Hepatocyte (in vitro differentiated cells): Measurements from ENCODE around the gene CFAP92. TPM values are rescaled to one million over a fixed set of nuclear protein-coding genes. Genes with fewer than 3 reads are reported as not detected.

Experiments used
- DNase-seq: peaks from one replicate; pipeline ENCODE4 v3.0.0-alpha.2; 2016; ENCODE audit warnings: low spot score
- H2AFZ ChIP-seq: fragments of 200-600 bp; sonication (generic); 2 replicates; pipeline ENCODE4 v1.6.0; 2016; ENCODE audit warnings: antibody characterized with exemption, mild to moderate bottlenecking
- H3K27ac ChIP-seq: fragments of 200-600 bp; sonication (generic); 2 replicates; pipeline ENCODE4 v1.5.1; 2016; ENCODE audit warnings: mild to moderate bottlenecking
- H3K27me3 ChIP-seq: fragments of 200-600 bp; sonication (generic); 2 replicates; pipeline ENCODE4 v1.6.1; 2016
- H3K36me3 ChIP-seq: fragments of 200-600 bp; sonication (generic); replicated peaks from 2 replicates; pipeline ENCODE4 v1.5.1; 2016; ENCODE audit warnings: low read depth; ENCODE audit not compliant: insufficient read depth
- H3K4me1 ChIP-seq: fragments of 200-600 bp; sonication (generic); 2 replicates; pipeline ENCODE4 v1.5.1; 2016; ENCODE audit warnings: mild to moderate bottlenecking, moderate library complexity; ENCODE audit not compliant: insufficient read depth
- H3K4me2 ChIP-seq: fragments of 200-600 bp; sonication (generic); 2 replicates; pipeline ENCODE4 v1.6.0; 2016
- H3K4me3 ChIP-seq: fragments of 200-600 bp; sonication (generic); 2 replicates; pipeline ENCODE4 v1.5.1; 2016; ENCODE audit warnings: mild to moderate bottlenecking
- H3K79me2 ChIP-seq: fragments of 200-600 bp; sonication (generic); 2 replicates; pipeline ENCODE4 v1.6.0; 2017; ENCODE audit warnings: mild to moderate bottlenecking
- H3K9me2 ChIP-seq: fragments of 200-600 bp; sonication (generic); replicated peaks from 2 replicates; pipeline ENCODE4 v1.6.0; 2017; ENCODE audit warnings: mild to moderate bottlenecking; ENCODE audit not compliant: insufficient read depth
- H3K9me3 ChIP-seq: fragments of 200-600 bp; sonication (generic); 2 replicates; pipeline ENCODE4 v1.5.1; 2016; ENCODE audit warnings: low read depth, mild to moderate bottlenecking
- H4K20me1 ChIP-seq: fragments of 200-600 bp; sonication (generic); 2 replicates; pipeline ENCODE4 v1.6.0; 2016; ENCODE audit warnings: mild to moderate bottlenecking; ENCODE audit not compliant: insufficient read depth, poor library complexity, severe bottlenecking
- EZH2 ChIP-seq: fragments of 200-600 bp; sonication (generic); IDR thresholded peaks from 2 replicates; pipeline ENCODE4 v1.6.1; 2016; ENCODE audit warnings: antibody characterized with exemption, mild to moderate bottlenecking, borderline replicate concordance
- EZH2phosphoT487 ChIP-seq: fragments of 200-600 bp; sonication (generic); IDR thresholded peaks from one replicate; pipeline ENCODE4 v1.6.1; 2018; ENCODE audit warnings: antibody characterized with exemption, mild to moderate bottlenecking, low read depth, moderate library complexity; ENCODE audit not compliant: unreplicated experiment, severe bottlenecking
- WGBS: methylation state at CpG from one replicate; pipeline ENCODE4 v1.1.6; 2016; ENCODE audit warnings: low lambda C conversion rate; ENCODE audit errors: missing lambda C conversion rate; 5-methylcytosine and 5-hydroxymethylcytosine counted together
- polyA plus RNA-seq: library from polyadenylated mRNA; unstranded; fragments of >200 nt; fragmentation: Nextera tagmentation; extraction: Ambion mirVana; gene quantifications from 2 replicates; pipeline ENCODE4 v1.2.1, GENCODE V29; 2016
- total RNA-seq: library from RNA; depleted of rRNA; stranded (reverse); fragments of >200 nt; gene quantifications from 2 replicates; pipeline ENCODE4 v1.2.3, GENCODE V29; 2014
- TF ChIP-seq, protein P1 (sequence below): fragments of 200-600 bp; sonication (generic); IDR thresholded peaks from 2 replicates; pipeline ENCODE4 v1.5.1; 2016; ENCODE audit warnings: antibody characterized with exemption, mild to moderate bottlenecking; ENCODE audit not compliant: poor library complexity

Gene CFAP92, protein sequence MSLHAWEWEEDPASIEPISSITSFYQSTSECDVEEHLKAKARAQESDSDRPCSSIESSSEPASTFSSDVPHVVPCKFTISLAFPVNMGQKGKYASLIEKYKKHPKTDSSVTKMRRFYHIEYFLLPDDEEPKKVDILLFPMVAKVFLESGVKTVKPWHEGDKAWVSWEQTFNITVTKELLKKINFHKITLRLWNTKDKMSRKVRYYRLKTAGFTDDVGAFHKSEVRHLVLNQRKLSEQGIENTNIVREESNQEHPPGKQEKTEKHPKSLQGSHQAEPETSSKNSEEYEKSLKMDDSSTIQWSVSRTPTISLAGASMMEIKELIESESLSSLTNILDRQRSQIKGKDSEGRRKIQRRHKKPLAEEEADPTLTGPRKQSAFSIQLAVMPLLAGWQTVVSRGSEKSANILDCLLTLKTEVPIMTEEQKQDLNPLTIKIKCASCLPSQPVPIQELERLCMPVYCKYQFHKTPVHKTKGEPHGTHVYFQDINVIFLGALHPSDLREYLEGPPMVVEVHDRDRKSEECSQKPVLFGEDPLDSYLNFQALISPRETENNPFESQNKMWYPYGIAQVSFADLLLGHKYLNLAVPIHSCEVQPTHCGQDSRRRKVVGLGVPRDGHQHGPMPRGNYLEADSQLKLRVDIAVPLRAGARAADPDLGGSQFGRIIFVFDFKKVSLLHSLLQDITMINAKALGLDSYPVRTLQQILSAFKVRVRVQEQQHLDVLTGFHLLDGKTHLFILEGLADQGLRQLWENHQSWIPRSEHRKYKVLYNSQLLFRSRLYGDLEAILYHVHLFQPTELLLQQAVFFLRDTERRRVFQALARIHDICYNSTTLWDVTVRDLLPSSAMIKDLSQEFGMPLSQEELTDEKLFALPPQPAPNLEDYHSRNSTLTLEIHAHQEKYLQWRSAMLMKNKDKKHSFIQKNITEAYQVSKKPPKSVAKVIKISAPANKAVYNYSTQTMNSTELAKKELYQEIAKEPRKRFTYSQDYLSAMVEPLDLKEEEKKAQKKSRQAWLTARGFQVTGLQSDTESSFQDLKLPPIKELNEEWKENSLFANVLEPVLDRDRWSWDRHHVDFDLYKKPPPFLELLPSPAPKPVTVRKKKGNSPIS
- total RNA-seq (0.17 and 1.3 TPM in 2 replicates), polyA plus RNA-seq (0.35 and 1.0 TPM in 2 replicates)

DNA sequence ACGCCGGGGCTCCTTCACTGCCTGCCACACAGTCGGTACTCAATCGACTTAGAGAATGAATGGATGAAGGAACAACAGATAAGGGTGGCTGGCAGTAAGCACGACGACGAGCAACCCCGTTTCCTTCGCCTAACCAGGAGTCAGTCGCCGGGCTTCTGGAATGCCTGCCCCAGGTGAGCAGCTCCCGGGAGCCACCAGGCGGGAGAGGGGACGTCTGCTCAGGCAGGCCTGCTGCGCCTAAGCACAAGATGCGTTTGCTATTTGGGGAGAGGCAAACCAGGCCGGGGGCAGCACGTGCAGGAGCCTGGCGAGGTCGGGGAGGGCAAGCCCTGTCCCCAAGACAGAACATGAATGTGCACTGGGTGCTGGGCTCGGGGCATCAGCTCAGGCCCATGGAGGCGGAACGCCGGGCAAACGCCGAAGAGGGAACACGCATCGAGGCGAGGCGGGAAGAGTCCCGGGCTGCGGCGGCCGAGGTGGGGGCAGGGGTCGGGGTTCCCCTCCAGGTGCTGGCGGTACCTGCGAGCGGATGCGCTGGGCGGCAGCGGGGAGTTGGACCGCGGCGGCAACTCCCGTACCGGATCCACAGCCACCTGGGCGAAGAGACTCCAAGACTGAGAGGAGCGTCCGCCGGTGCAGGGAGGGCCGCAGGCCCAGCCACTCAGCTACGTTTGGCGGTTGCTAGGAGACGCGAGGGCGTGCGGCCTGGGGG, at the start of gene CFAP92:
TSS of gene CFAP92 (minus strand) at position 616 of the 712 bp plus-strand sequence. CDS start 772 bp downstream, outside the sequence.
- 3% methylated on average over 46 of the region's 57 CpGs for WGBS
- H2AFZ ChIP-seq = peak within 1 kb of the TSS; percentile 69
- peak within 1 kb of the TSS; percentile 91 for H3K4me2 ChIP-seq
- no peaks in the 10 kb centered on the region for H3K9me2 ChIP-seq
- peaks cover 22% of the 10 kb centered on the region for H3K27me3 ChIP-seq
- TF ChIP-seq, protein P1, sequence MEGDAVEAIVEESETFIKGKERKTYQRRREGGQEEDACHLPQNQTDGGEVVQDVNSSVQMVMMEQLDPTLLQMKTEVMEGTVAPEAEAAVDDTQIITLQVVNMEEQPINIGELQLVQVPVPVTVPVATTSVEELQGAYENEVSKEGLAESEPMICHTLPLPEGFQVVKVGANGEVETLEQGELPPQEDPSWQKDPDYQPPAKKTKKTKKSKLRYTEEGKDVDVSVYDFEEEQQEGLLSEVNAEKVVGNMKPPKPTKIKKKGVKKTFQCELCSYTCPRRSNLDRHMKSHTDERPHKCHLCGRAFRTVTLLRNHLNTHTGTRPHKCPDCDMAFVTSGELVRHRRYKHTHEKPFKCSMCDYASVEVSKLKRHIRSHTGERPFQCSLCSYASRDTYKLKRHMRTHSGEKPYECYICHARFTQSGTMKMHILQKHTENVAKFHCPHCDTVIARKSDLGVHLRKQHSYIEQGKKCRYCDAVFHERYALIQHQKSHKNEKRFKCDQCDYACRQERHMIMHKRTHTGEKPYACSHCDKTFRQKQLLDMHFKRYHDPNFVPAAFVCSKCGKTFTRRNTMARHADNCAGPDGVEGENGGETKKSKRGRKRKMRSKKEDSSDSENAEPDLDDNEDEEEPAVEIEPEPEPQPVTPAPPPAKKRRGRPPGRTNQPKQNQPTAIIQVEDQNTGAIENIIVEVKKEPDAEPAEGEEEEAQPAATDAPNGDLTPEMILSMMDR = no peak
- TF ChIP-seq EZH2phosphoT487 = no peak
- H3K9me3 ChIP-seq = no peaks in the 10 kb centered on the region
- H4K20me1 ChIP-seq = no peaks in the 10 kb centered on the region
- H3K79me2 ChIP-seq = no peaks in the 10 kb centered on the region
- H3K27ac ChIP-seq = no peak within 1 kb of the TSS
- DNase-seq = peak; percentile 94
- peak within 1 kb of the TSS; percentile 28 for H3K4me3 ChIP-seq
- H3K36me3 ChIP-seq = no peaks in the 10 kb centered on the region
- H3K4me1 ChIP-seq = peaks cover 3% of the 10 kb centered on the region

DNA sequence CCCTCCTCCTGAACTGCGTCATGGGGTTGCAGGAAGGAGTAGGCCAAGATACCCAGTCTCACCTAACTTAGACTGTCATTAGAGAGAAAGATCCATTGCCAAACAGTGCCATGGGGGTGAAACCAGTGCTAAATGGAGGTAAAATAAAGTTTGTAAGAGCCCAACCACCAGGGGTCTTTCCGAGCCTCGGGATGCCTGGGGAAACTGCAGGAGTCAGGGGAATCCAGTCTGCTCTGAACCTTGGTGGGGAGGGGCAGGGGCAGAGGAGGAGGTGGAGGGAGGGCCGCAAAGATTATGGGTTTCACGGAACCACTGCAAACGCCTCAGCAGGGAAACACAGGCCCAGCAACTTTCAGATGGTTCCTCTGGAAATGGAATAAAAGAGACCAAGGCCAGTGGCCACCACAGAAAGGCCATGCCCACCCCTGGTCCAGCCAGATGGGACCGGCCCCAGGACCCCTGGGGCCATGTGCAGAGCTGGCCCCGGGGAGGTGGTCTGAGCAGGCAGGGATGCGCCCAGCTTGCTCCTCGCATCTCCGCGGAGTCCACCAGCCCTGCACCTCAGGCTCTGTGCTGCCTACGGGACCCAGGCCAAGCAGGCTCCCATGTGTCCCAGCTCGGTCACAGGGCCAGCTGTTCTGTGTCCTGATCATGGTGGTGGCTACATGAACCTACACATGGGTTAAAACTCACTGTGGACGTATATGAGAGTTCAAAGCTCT, 46.9 kb upstream of the CFAP92 start:
- Histone ChIP-seq H3K4me3 (no peak overlapping the region), H3K27me3 (no peaks in the 10 kb centered on the region), H3K9me3 (no peaks in the 10 kb centered on the region), H3K27ac (no peak overlapping the region), H3K9me2 (no peaks in the 10 kb centered on the region), H2AFZ (no peak overlapping the region), H3K4me1 (no peaks in the 10 kb centered on the region), H3K79me2 (no peaks in the 10 kb centered on the region), H3K4me2 (no peak overlapping the region), H3K36me3 (no peaks in the 10 kb centered on the region), H4K20me1 (no peaks in the 10 kb centered on the region)
- 85% methylated on average over 13 of the region's 15 CpGs for WGBS
- TF ChIP-seq EZH2 (no peak), EZH2phosphoT487 (no peak)
- TF ChIP-seq, protein P1 = no peak
- no peak for DNase-seq

DNA sequence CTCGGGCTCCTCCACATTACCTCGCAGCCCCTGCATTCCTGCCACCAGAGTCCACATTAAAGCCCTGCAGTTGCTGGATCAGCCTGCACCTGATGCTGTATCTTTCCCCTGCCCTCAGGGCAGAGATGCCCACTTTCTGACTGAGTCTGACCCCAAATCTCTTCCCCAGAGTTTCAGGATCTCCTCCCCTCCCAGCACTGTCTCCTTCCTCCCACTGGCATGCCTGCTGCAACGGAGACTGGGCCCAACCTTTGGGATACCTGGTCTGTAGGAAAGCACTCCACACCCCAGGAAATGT, 46.1 kb upstream of the CFAP92 start:
- TF ChIP-seq EZH2 (no peak), EZH2phosphoT487 (no peak)
- TF ChIP-seq, protein P1 = no peak
- no peaks in the 10 kb centered on the region for H4K20me1 ChIP-seq
- no peak overlapping the region for H2AFZ ChIP-seq
- no peak overlapping the region for H3K4me3 ChIP-seq
- no peak overlapping the region for H3K27ac ChIP-seq
- H3K79me2 ChIP-seq = no peaks in the 10 kb centered on the region
- no peaks in the 10 kb centered on the region for H3K4me1 ChIP-seq
- no peak overlapping the region for H3K4me2 ChIP-seq
- no peaks in the 10 kb centered on the region for H3K9me2 ChIP-seq
- no peaks in the 10 kb centered on the region for H3K9me3 ChIP-seq
- no peaks in the 10 kb centered on the region for H3K27me3 ChIP-seq
- WGBS = 89% methylated on average over 3 of the region's 3 CpGs
- no peak for DNase-seq
- no peaks in the 10 kb centered on the region for H3K36me3 ChIP-seq
